Endothelial cell of umbilical vein (primary cell): ENCODE measurements around the gene PGP. TPM values are rescaled to one million over a fixed set of nuclear protein-coding genes. Genes with fewer than 3 reads are reported as not detected.

Source experiments
- BruUV-seq: library from RNA; stranded (reverse); fragments of 400-500 nt; replicated peaks from 2 replicates; lab custom pipeline; 2021; lab: Mats Ljungman, UMichigan
- CTCF ChIA-PET: fragments of 300-600, 350-600 bp; sonication (Branson Sonifier 250); formaldehyde crosslinking; loops from one replicate; lab custom pipeline; 2021; ENCODE audit warnings: antibody characterized with exemption, inconsistent platforms; lab: Charles Lee
- POLR2A ChIA-PET: fragments of 300-600, 350-600 bp; sonication (Branson Sonifier 250); formaldehyde crosslinking; loops from one replicate; lab custom pipeline; 2021; ENCODE audit warnings: antibody characterized with exemption, inconsistent platforms; lab: Charles Lee
- DNase-seq: peaks from one replicate; pipeline ENCODE4 v3.0.0-alpha.2; 2011; ENCODE audit warnings: low read depth, low spot score
- FAIRE-seq: peaks from 2 replicates; lab custom pipeline; 2011; peaks lifted over from hg19 to GRCh38; lab: Jason Lieb, UNC
- H2AFZ ChIP-seq: 2 replicates; pipeline ENCODE4 v1.6.0; 2012; ENCODE audit warnings: low read depth, low read length, control low read depth, inconsistent platforms
- H3K27ac ChIP-seq: 2 replicates; pipeline ENCODE4 v1.5.1; 2011; ENCODE audit warnings: low read depth, mild to moderate bottlenecking, control low read depth, low read length, moderate library complexity; ENCODE audit not compliant: insufficient read depth
- H3K27me3 ChIP-seq, 2 experiments: 2 replicates each; pipeline versions ENCODE4 v1.6.0 to v1.6.1; 2011; ENCODE audit warnings: low read length in 2 of 2, mixed read lengths in 1 of 2; ENCODE audit not compliant: control insufficient read depth in 2 of 2, insufficient read depth in 2 of 2
- H3K36me3 ChIP-seq, 2 experiments: 2 replicates in 1 of 2; 3 replicates in 1 of 2; pipeline ENCODE4 v1.5.1; 2011; ENCODE audit warnings: low read length in 2 of 2, mild to moderate bottlenecking in 1 of 2, moderate library complexity in 1 of 2; ENCODE audit not compliant: control insufficient read depth in 2 of 2, insufficient read depth in 2 of 2; ENCODE audit errors: extremely low read depth in 1 of 2
- H3K4me1 ChIP-seq: 3 replicates; pipeline ENCODE4 v1.5.1; 2011; ENCODE audit warnings: mild to moderate bottlenecking, low read length; ENCODE audit not compliant: control insufficient read depth, insufficient read depth; ENCODE audit errors: extremely low read depth
- H3K4me2 ChIP-seq: 2 replicates; pipeline ENCODE4 v1.6.1; 2011; ENCODE audit warnings: low read length, control low read depth, mixed read lengths; ENCODE audit not compliant: insufficient read depth
- H3K4me3 ChIP-seq, 3 experiments: fragments of 200-600 bp in 1 of 3; sonication (generic), shearing (Covaris generic) in 1 of 3; replicated peaks in 1 of 3; 2 replicates each; pipeline ENCODE4 v1.5.1; 2011 to 2016; ENCODE audit warnings: control low read depth in 3 of 3, low read length in 3 of 3, mild to moderate bottlenecking in 2 of 3, inconsistent platforms in 1 of 3, low read depth in 1 of 3, moderate library complexity in 1 of 3; ENCODE audit not compliant: insufficient read depth in 1 of 3
- H3K79me2 ChIP-seq: 2 replicates; pipeline ENCODE4 v1.6.0; 2012; ENCODE audit warnings: low read length, inconsistent platforms; ENCODE audit not compliant: control insufficient read depth, insufficient read depth
- H3K9ac ChIP-seq: replicated peaks from 2 replicates; pipeline ENCODE3; 2011; ENCODE audit warnings: low read length, control low read depth; ENCODE audit not compliant: insufficient read depth; ENCODE audit errors: extremely low read depth
- H3K9me1 ChIP-seq: replicated peaks from 3 replicates; pipeline ENCODE4 v1.6.0; 2011; ENCODE audit warnings: mild to moderate bottlenecking, low read length; ENCODE audit not compliant: control insufficient read depth, insufficient read depth; ENCODE audit errors: extremely low read depth
- H3K9me3 ChIP-seq: replicated peaks from 2 replicates; pipeline ENCODE4 v1.5.1; 2012; ENCODE audit warnings: low read length, inconsistent platforms; ENCODE audit not compliant: control insufficient read depth, insufficient read depth
- H4K20me1 ChIP-seq: replicated peaks from 2 replicates; pipeline ENCODE3; 2011; ENCODE audit warnings: mild to moderate bottlenecking, low read length; ENCODE audit not compliant: control insufficient read depth, insufficient read depth; ENCODE audit errors: extremely low read depth
- EZH2 ChIP-seq: IDR thresholded peaks from 2 replicates; pipeline ENCODE4 v1.6.1; 2012; ENCODE audit warnings: borderline replicate concordance, low read depth, mild to moderate bottlenecking, moderate library complexity, low read length, inconsistent platforms; ENCODE audit not compliant: severe bottlenecking
- FOS ChIP-seq: IDR thresholded peaks from 2 replicates; pipeline ENCODE4 v1.6.1; 2011; ENCODE audit warnings: mild to moderate bottlenecking, low read length, moderate library complexity, borderline replicate concordance; ENCODE audit not compliant: insufficient read depth
- GATA2 ChIP-seq: IDR thresholded peaks from 2 replicates; pipeline ENCODE4 v1.7.0; 2011; ENCODE audit warnings: low read depth, mild to moderate bottlenecking, moderate library complexity, mixed read lengths, low read length; ENCODE audit not compliant: insufficient read length, insufficient read depth
- JUN ChIP-seq: IDR thresholded peaks from 2 replicates; pipeline ENCODE4 v1.6.1; 2011; ENCODE audit warnings: borderline replicate concordance, low read depth; ENCODE audit not compliant: insufficient read length, insufficient read depth
- MYC ChIP-seq: IDR thresholded peaks from one replicate; pipeline ENCODE4 v1.6.1; 2011; ENCODE audit warnings: mild to moderate bottlenecking, low read depth, low read length
- POLR2A ChIP-seq: IDR thresholded peaks from 2 replicates; pipeline ENCODE4 v1.6.1; 2012; ENCODE audit warnings: low read depth, mild to moderate bottlenecking, control low read depth, low read length
- dilution Hi-C: fragments of 300-500 bp; cut with MboI; formaldehyde crosslinking; loops from one replicate; pipeline ENCODE4 v1.15.0; 2019; ENCODE audit warnings: low sequenced_read_pairs; ENCODE audit not compliant: extremely low pct_ligation_motif_present
- intact Hi-C: fragments of 100-400 bp; cut with micrococcal nuclease; formaldehyde crosslinking; loops from one replicate; pipeline ENCODE4 v1.10.0; 2022
- polyA plus RNA-seq, 4 experiments: library from polyadenylated mRNA; depleted of rRNA in 3 of 4; stranded (reverse) in 3 of 4; unstranded in 1 of 4; fragments of >200 nt; gene quantifications; 2 replicates each; pipeline versions ENCODE4 v1.2.1 to v1.2.3, GENCODE V29; 2011 to 2012; ENCODE audit warnings: missing spikeins in 1 of 4
- total RNA-seq: library from RNA; stranded (reverse); gene quantifications from 2 replicates; pipeline ENCODE4 v1.2.3, GENCODE V29; 2021
- TF ChIP-seq, protein P1 (sequence below): IDR thresholded peaks from 2 replicates; pipeline ENCODE4 v1.6.1; 2011; ENCODE audit not compliant: insufficient read depth, insufficient read length

The PGP gene
- total and polyA plus RNA-seq, 2 donors (not counting 3 experiments of a cell fraction or from before 2014, with no cell fraction given), result 28.5 to 29.6 TPM

DNA sequence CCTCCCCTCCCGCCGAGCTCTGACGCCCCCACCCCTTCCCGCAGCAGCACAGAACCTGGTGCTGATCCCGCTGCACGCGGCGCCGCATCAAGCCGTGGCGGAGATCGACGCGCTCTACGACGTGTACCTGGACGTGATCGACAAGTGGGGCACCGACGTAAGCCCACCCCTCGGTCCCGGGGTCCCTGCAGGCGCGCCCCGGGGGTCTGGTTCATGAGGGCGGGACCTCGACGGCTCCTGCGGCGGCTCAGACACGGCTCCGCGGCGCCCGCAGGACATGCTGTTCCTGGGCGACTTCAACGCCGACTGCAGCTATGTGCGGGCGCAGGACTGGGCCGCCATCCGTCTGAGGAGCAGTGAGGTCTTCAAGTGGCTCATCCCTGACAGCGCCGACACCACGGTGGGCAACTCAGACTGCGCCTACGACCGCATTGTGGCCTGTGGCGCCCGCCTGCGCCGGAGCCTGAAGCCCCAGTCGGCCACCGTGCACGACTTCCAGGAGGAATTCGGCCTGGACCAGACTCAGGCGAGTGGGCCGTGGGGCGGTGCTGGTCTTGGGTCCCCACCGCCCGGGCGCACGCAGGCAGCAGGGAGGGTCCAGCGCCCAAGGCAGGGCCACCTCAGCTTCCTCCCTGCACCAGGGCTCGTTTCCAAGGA lies 23.0 kb upstream of the PGP start:
- H3K9me1 ChIP-seq, result no peaks in the 10 kb centered on the region
- no peak for DNase-seq
- peaks cover under 1 to 28% of the 10 kb centered on the region in 2 experiments for H3K36me3 ChIP-seq
- CTCF ChIA-PET, result interaction anchor here (1.2 to 2.4 kb wide), 2 partner anchors 14 to 263 kb away, joined by 6 to 11 read pairs; partner anchors contain the start of gene ECI1
- H3K4me2 ChIP-seq, result no peak overlapping the region
- dilution Hi-C loops, result no loop called here
- no peaks in the 10 kb centered on the region for H4K20me1 ChIP-seq
- no peak for FAIRE-seq
- intact Hi-C loops, result no loop called here
- H2AFZ ChIP-seq, result no peak overlapping the region
- H3K9ac ChIP-seq, result no peak overlapping the region
- no peaks in the 10 kb centered on the region for H3K9me3 ChIP-seq
- peaks cover 10% of the 10 kb centered on the region for H3K4me1 ChIP-seq
- TF ChIP-seq FOS (no peak), GATA2 (no peak), JUN (no peak), EZH2 (peak; percentile 91)
- TF ChIP-seq, protein P1, sequence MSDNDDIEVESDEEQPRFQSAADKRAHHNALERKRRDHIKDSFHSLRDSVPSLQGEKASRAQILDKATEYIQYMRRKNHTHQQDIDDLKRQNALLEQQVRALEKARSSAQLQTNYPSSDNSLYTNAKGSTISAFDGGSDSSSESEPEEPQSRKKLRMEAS, result no peak
- no TSS peak for BruUV-seq
- no peak overlapping the region for H3K27ac ChIP-seq
- POLR2A ChIA-PET, result no interaction called here
- no peak overlapping the region for H3K4me3 ChIP-seq
- no peaks in the 10 kb centered on the region for H3K79me2 ChIP-seq
- peaks cover 5 to 18% of the 10 kb centered on the region in 2 experiments for H3K27me3 ChIP-seq

DNA sequence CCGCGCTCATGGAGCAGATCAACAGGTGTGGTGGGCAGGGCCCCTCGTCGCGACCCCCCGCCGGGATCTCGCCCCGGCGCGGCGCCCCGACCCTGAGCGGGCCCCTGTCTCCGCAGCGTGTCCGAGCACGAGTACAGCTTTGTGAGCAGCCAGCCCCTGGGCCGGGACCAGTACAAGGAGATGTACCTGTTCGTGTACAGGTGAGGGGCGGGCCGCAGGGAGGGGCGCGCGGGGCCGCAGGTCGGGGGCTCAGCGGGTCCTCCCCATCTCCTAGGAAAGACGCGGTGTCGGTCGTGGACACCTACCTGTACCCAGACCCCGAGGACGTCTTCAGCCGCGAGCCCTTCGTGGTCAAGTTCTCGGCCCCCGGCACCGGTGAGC lies 22.5 kb upstream of the PGP start:
- ChIA-PET POLR2A (no interaction called here), CTCF (interaction anchor here (0.9 to 2.4 kb wide), 2 partner anchors 15 to 265 kb away, joined by 3 to 11 read pairs; partner anchors contain the start of gene ECI1)
- dilution Hi-C loops, result no loop called here
- no peaks in the 10 kb centered on the region for H4K20me1 ChIP-seq
- no TSS peak for BruUV-seq
- H3K27ac ChIP-seq, result no peak overlapping the region
- H2AFZ ChIP-seq, result no peak overlapping the region
- TF ChIP-seq JUN, result no peak
- no peak for TF ChIP-seq GATA2
- no peak for TF ChIP-seq MYC
- TF ChIP-seq EZH2, result peak; percentile 84
- no peak for TF ChIP-seq POLR2A
- no peaks in the 10 kb centered on the region for H3K79me2 ChIP-seq
- intact Hi-C loops, result no loop called here
- H3K9ac ChIP-seq, result no peak overlapping the region
- no peak for FAIRE-seq
- no peak overlapping the region for H3K4me2 ChIP-seq
- peak overlapping the region in 1 of 3 experiments; percentile 6 for H3K4me3 ChIP-seq
- peaks cover 5 to 28% of the 10 kb centered on the region in 2 experiments for H3K36me3 ChIP-seq
- peaks cover 10% of the 10 kb centered on the region for H3K4me1 ChIP-seq
- H3K27me3 ChIP-seq, result peaks cover 5 to 18% of the 10 kb centered on the region in 2 experiments
- H3K9me3 ChIP-seq, result no peaks in the 10 kb centered on the region
- DNase-seq, result no peak
- H3K9me1 ChIP-seq, result no peaks in the 10 kb centered on the region
